ENCODE measurements around the gene WRAP73. TPM values are rescaled to one million over a fixed set of nuclear protein-coding genes. Genes with fewer than 3 reads are reported as not detected.
A peak's percentile ranks its signal among the peaks of the same experiment; 100 is the strongest.
"Not testable (repeated sequence)": the region's sequence is repeated elsewhere in the genome, so short reads cannot be mapped to it uniquely, and the experiment has no call there.

Gene WRAP73
- total RNA-seq, 1 experiment from 2014 or later, result 31.5 TPM

DNA sequence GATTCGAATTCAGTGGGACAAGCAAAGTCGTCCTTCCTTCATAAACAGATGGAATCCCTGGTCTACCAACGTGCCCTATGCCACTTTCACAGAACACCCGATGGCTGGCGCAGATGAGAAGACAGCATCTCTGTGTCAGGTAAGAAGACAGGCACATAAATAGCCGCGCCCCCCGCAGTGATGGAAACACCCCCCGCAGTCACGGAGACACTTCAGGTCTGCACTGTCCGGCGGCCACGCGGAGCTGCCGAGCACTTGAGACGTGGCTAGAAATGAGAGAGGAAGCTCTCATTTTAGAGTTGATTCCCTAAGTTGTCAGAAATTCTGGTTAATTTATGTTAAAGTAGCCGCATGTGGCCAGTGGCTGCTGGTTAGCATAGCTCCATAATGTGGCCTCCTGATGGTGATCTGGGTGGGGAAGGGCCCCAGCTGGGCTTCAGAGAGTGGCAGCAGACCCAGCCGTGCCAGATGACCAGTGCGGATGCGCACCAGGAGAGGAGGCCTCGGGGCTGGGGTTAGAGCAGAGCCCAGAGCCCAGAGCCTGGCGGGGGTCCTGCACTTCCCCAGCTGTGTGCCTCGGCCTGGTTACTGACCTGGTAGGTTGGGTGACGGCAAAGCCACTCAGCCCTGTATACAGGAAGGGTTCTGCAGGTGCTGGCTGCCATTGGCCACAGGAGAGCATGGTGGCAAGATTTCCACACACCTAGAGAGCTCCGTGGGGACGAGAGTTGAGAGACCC is 22.2 kb downstream of the WRAP73 start:
- Histone ChIP-seq H3K36me3 (replicated peaks; ENCODE audit: control insufficient read depth, insufficient read depth, low read length) (peaks cover 1% of the 10 kb centered on the region), H3K27me3 (ENCODE audit: control insufficient read depth, insufficient read depth, low read length) (peaks cover 2% of the 10 kb centered on the region; the same call in 1 of the 2 replicates), H3K4me3 (ENCODE audit: insufficient read depth, low read depth, low read length) (no peak overlapping the region)
- no peak for DNase-seq

DNA sequence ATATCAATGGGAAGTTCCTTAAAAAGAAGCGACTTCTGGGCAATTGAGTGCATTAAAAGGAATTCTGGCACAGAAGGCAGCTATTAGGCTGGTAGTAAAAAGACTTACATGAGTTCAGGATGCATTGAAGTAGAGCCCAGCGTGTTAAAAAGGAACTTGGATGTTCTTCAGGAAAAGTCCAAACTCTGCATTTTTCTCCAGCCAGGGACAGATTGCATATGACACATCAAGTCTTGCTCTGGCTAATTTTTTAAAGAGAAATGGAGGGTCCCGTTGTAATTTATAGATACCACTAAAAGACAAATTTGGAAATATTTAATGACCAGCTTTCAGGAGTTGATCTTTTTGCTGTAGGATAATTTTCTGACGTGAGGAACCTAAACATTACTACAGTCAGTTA is 23.9 kb downstream of the WRAP73 start:
- H3K4me3 ChIP-seq (ENCODE audit: insufficient read depth, low read depth, low read length), result no peak overlapping the region; the same call in 1 of the 2 replicates

DNA sequence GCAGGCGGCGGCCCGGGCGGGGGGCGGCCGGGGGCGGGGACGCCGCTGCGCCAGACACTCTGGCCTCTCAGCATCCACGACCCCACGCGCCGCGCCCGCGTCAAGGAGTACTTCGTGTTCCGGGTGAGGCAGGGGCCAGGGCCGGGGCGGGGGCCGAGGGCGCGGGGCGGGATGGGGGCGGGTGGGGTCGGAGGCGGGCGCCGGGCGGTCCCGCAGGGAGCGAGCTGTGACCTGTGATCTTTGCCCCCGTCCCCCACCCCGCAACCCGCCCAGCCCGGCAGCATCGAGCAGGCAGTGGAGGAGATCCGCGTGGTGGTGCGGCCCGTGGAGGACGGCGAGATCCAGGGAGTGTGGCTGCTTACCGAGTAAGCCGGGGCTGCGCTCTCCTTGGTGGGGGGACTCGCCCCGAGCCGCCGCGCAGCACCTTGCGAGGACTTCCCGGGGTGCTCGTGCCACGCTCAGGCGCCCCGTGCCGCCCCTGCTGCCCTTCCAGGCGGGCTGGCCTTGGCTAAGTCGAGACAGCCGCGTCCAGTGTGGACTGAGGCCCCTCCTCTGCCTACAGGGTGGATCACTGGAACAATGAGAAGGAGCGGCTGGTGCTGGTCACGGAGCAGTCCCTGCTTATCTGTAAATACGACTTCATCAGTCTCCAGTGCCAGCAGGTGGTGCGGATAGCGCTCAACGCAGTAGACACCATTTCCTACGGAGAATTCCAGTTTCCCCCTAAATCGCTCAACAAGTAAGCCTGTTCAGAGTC is 24.6 kb downstream of the WRAP73 start:
- Histone ChIP-seq H3K36me3 (replicated peaks; ENCODE audit: control insufficient read depth, insufficient read depth, low read length) (peaks cover 1% of the 10 kb centered on the region), H3K4me3 (ENCODE audit: insufficient read depth, low read depth, low read length) (peak overlapping the region; percentile 73), H3K27me3 (ENCODE audit: control insufficient read depth, insufficient read depth, low read length) (peaks cover 4% of the 10 kb centered on the region)
- DNase-seq, result peak; percentile 85

More for the DNA sequence above, 23.9 kb downstream of the WRAP73 start:
- Histone ChIP-seq H3K36me3 (replicated peaks; ENCODE audit: control insufficient read depth, insufficient read depth, low read length) (peaks cover 1% of the 10 kb centered on the region), H3K27me3 (ENCODE audit: control insufficient read depth, insufficient read depth, low read length) (peaks cover 2% of the 10 kb centered on the region; the same call in 1 of the 2 replicates)
- no peak for DNase-seq

DNA sequence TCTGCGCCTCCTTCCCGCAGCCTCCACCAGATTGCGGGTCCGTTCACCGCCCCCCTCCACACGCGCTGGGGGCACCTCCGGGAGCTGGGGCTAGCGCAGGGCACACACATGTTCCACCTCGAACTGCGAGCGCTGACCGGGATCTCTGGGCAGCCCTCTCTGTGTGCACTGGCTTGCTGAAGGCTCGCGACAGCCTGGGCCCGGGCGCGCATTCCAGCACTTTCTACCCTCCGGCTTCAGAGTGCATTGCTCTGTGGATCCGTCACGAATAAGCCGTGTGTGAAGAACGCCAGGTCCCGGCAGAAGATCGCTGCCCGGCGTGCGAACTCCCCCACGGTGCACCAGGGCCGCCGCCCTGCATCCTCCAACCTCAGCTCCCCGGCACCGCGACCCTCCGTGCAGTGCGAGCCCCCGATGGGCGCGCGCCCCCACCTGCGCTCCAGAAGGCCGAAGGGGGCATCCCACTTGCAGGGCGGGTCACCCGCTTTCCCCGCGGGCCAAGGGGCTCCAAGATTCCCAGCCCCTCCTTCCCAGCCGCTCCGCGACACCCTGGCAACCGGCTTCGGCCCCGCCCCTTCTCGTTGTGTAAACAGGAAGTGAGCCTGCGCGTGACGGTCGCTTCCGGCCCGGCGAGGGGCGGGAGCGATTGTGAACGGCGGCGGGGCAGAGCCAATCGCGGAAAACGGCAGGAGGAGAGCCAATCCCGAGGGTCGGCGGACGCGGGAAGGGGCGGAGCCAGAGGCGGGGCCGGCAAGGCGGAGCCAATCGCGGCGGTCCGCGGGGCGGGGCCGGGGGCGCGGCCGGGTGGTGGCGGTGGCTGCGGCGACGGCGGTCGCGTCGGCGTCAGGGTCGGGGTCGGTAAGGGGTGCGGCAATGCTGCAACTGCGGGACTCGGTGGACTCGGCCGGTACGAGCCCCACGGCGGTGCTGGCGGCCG is 25.4 kb downstream of the WRAP73 start, which contains the start of gene TPRG1L:
TSS of gene TPRG1L (plus strand) at position 816 of the 937 bp plus-strand sequence. CDS start at position 874, 58 bp downstream.
- H3K36me3 ChIP-seq (replicated peaks; ENCODE audit: control insufficient read depth, insufficient read depth, low read length), result peaks cover 1% of the 10 kb centered on the region
- H3K27me3 ChIP-seq (ENCODE audit: control insufficient read depth, insufficient read depth, low read length), result peaks cover 5% of the 10 kb centered on the region
- H3K4me3 ChIP-seq (ENCODE audit: insufficient read depth, low read depth, low read length), result peak within 1 kb of the TSS; percentile 88
- DNase-seq, result peak; percentile 100

DNA sequence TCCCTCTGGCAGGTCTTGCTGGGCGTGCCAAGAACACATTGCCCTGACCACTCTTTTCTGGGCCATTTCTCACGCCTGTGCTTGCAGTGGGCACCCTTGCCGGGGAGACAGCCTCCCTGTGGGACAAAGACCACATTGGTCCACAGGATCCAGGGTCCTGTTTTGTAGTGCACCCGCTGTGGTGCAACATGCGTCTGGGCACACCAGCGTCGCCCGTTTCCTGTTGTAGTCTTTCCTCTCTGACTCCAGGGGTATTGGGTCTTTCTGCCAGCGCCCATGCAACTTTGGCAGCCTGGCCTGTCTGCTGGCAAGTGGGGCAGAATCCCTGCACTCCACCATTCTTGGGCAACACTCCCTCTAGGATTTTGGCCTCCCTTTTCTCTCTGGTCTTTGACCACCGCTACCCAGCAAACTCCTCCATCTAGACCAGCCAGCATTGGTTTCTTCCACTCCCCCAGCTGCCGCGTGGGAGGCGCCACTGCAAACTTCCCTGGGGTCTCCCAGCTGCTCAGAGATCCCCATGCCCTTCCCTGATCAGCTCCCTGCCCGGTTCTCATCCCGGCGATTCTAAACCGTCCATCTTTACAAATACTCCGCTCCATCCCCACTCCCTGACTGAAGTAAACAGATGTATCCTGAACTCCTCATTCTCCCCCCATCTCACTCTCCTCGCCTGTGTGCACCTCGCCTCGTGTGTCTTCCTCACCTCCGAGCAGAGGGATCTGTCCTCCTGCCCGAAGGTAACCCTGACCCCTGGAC is 26.3 kb downstream of the WRAP73 start:
- Histone ChIP-seq H3K27me3 (ENCODE audit: control insufficient read depth, insufficient read depth, low read length) (peaks cover 5% of the 10 kb centered on the region), H3K36me3 (replicated peaks; ENCODE audit: control insufficient read depth, insufficient read depth, low read length) (peaks cover 1% of the 10 kb centered on the region), H3K4me3 (ENCODE audit: insufficient read depth, low read depth, low read length) (peak overlapping the region; percentile 88)
- no peak for DNase-seq

DNA sequence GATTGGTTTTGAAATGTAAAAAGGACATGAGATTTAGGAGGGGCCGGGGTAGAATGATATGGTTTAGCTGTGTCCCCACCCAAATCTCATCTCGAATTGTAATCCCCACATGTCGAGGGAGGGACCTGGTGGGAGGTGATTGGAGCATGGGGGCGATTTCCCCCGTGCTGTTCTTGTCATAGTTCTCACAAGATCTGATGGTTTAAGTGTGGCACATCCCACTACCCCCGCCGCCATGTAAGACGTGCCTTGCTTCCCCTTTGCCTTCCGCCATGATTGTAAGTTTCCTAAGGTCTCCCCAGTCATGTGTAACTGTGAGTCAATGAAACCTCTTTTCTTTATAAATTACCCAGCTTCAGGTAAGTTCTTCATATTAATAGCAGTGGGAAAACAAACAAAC is 27.8 kb downstream of the WRAP73 start:
- DNase-seq; H3K36me3 ChIP-seq (replicated peaks; ENCODE audit: control insufficient read depth, insufficient read depth, low read length); H3K4me3 ChIP-seq (ENCODE audit: insufficient read depth, low read depth, low read length); H3K27me3 ChIP-seq (ENCODE audit: control insufficient read depth, insufficient read depth, low read length): not testable (repeated sequence)

DNA sequence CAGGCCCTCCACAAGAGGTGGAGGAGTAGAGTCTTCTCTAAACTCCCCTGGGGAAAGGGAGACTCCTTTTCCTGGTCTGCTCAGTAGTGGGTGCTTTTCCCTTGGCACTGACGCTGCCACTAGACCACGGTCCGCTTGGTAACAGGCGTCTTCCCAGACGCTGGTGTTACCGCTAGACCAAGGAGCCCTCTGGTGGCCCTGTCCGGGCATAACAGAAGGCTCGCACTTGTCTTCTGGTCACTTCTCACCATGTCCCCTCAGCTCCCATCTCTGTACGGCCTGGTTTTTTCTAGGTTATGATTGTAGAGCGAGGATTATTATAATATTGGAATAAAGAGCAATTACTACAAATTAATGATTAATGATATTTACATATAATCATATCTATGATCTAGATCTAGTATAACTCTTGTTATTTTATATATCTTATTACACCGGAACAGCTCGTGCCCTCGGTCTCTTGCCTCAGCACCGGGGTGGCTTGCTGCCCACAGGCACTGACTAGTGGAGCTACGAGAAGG is 28.7 kb downstream of the WRAP73 start:
- H3K4me3 ChIP-seq (ENCODE audit: insufficient read depth, low read depth, low read length); H3K27me3 ChIP-seq (ENCODE audit: control insufficient read depth, insufficient read depth, low read length); DNase-seq; H3K36me3 ChIP-seq (replicated peaks; ENCODE audit: control insufficient read depth, insufficient read depth, low read length): not testable (repeated sequence)

DNA sequence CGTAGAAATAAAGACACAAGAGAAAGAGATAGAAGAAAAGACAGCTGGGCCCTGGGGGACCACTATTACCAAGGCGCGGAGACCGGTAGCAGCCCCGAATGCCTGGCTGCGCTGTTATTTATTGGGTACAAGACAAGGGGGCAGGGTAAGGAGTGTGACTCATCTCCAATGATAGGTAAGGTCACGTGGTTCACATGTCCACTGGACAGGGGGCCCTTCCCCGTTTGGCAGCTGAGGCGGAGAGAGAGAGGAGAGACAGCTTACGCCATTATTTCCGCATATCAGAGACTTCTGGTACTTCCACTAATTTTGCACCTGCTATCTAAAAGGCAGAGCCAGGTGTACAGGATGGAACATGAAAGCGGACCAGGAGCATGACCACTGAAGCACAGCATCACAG is 29.2 kb downstream of the WRAP73 start:
- Histone ChIP-seq H3K4me3 (ENCODE audit: insufficient read depth, low read depth, low read length) (no peak overlapping the region), H3K27me3 (ENCODE audit: control insufficient read depth, insufficient read depth, low read length) (peaks cover 5% of the 10 kb centered on the region), H3K36me3 (replicated peaks; ENCODE audit: control insufficient read depth, insufficient read depth, low read length) (no peaks in the 10 kb centered on the region)
- DNase-seq, result no peak

DNA sequence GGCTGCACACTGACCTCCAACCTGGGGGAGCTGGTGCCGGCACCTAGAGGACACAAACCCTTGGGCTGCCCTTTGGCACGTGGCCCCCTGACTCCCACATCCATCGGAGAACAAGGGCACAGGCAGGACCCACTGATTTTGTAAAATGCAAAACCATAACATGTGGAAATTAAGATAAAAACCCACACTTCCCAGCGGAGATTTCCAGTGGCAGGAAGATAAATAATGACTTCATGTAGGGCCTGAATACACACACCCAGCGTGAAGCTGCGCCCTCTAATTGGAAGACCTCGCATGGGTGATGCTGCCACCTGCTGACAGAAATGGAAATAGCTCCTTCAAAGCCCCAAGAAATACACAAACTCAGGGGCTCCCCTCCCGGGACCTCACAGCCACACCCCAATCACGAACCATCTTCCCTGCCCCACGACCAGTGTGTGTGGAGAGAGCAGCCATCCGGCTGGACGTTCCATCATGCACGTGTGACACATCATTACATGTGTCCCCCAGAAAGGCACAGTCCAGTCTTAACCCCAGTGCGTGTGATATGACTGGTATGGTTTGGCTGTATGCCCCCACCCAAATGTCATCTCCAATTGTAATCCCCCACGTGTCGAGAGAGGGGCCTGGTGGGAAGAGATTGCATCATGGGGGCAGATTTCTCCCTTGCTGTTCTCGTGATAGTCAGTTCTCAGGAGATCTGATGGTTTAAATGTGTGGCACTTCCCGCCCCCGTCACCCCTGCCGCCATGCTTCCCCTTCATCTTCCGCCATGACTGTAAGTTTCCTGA is 30.8 kb downstream of the WRAP73 start:
- Histone ChIP-seq H3K36me3 (replicated peaks; ENCODE audit: control insufficient read depth, insufficient read depth, low read length) (no peaks in the 10 kb centered on the region), H3K4me3 (ENCODE audit: insufficient read depth, low read depth, low read length) (no peak overlapping the region), H3K27me3 (ENCODE audit: control insufficient read depth, insufficient read depth, low read length) (peaks cover 5% of the 10 kb centered on the region)
- peak; percentile 93 for DNase-seq

DNA sequence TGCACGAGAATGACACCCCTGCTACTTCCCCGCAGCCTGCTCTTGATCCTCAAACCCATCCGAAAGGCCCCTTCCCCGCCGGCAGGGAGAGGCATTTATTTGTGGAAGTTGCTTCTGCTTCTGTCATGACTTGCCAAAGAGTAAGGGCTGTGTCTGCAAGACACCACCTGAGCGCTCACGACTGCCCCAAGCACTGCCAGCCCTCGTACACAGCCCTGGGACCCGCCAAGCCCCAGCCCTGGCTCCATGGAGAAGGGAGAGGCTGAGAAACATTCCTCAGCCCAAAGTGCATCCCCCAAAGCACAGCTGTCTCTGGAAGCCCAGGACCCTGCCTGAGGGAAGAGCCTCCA is 31.4 kb downstream of the WRAP73 start:
- Histone ChIP-seq H3K4me3 (ENCODE audit: insufficient read depth, low read depth, low read length) (no peak overlapping the region), H3K36me3 (replicated peaks; ENCODE audit: control insufficient read depth, insufficient read depth, low read length) (no peaks in the 10 kb centered on the region), H3K27me3 (ENCODE audit: control insufficient read depth, insufficient read depth, low read length) (peaks cover 5% of the 10 kb centered on the region)
- no peak for DNase-seq

DNA sequence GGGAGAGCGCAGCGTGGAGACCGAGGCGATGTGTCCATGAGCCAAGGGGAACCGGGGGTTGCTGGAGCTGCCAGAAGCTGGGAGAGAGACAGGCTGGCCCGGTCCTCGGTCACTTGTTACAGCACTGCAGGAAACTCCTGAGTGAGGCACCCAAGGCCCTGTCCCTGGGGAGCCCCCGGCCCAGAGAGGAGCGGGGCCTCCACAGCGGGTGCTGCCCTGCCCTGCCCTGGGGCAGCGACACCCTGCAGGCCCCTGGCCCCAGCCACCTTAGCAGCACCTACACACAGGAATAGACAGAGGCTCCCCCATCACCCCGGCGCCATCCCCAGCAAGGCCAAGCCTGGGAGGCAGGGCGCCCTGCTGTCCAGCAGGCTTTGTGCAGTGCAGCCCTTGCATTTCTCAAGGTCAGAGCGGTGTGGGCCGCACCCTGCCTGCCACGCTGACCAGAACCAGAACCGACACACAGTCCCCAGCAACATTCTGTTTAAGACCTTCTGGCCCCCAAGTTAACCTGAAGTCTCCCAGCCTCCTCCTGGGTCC is 32.0 kb downstream of the WRAP73 start:
- Histone ChIP-seq H3K36me3 (replicated peaks; ENCODE audit: control insufficient read depth, insufficient read depth, low read length) (no peaks in the 10 kb centered on the region), H3K27me3 (ENCODE audit: control insufficient read depth, insufficient read depth, low read length) (peaks cover 4% of the 10 kb centered on the region), H3K4me3 (ENCODE audit: insufficient read depth, low read depth, low read length) (no peak overlapping the region)
- no peak for DNase-seq

DNA sequence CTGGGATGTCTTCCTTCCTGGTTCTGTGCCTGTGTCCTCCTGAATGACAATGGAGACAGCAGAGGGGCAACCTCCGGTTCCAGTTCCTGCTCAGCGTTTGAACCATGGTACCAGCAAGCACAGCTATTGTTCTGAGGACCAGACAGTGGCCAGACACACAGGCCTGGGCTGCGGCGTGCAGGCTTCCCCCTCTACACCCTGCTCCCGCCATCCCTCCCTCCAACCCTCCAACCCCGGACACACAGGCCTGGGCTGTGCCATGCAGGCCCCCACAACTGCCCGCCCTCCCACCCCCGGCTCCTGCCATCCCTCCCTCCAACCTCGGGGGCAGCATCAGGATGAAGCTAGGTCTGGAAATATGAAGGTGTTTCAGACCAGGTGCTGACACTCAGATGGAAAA is 33.0 kb downstream of the WRAP73 start:
- H3K4me3 ChIP-seq (ENCODE audit: insufficient read depth, low read depth, low read length), result no peak overlapping the region
- peaks cover 13% of the 10 kb centered on the region for H3K27me3 ChIP-seq (ENCODE audit: control insufficient read depth, insufficient read depth, low read length)
- DNase-seq, result no peak
- no peaks in the 10 kb centered on the region for H3K36me3 ChIP-seq (replicated peaks; ENCODE audit: control insufficient read depth, insufficient read depth, low read length)

Measured in H7 (cell line).